Measurements from ENCODE around the gene PHF21A.

The PHF21A gene

DNA sequence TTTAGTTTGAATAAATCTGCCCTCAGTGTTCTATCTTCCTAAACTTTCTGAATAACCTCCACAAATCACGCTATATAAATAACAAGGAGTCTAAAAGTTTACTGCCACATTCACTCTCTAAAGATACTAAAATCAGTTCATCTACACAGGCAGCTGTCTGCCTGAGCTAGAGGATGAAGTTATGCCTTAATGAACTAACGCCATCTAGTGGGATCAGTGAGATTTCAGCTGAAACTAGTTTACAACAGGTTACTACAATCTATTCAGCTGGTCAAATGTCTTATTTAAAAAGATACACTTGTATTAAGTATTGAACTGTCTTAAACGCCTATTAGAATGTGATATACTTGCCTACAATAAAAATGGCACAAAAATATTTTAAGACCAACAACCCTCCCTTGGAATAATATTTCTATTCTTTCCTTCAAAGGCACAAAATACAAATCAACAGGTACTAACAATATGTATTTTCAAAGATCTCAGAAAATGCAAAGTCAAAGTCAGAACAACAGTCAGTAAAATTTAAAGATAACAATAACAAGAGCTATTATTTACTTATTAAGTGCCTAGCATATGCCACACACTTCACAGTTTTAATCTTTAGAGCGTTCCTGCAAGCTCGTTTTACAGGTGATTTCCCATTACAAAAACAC, 114.7 kb downstream of the PHF21A start:
- Histone ChIP-seq H3K36me3 (ENCODE audit: low read length) (no peaks in the 10 kb centered on the region), H3K4me3 (ENCODE audit: insufficient read depth, low read length, poor library complexity, severe bottlenecking) (no peak overlapping the region), H3K4me2 (ENCODE audit: low read depth, low read length, poor library complexity, severe bottlenecking) (no peak overlapping the region), H3K27me3 (ENCODE audit: low read length) (no peaks in the 10 kb centered on the region), H3F3A (ENCODE audit: insufficient read depth) (0 out of 2 replicates have a peak, but pooled peaks cover 3% of the 10 kb centered on the region), H3K79me2 (ENCODE audit: insufficient read depth, low read length) (no peaks in the 10 kb centered on the region), H4K20me1 (ENCODE audit: low read depth, low read length) (no peaks in the 10 kb centered on the region), H3K27ac (ENCODE audit: low read depth, low read length) (no peak overlapping the region), H3K9me3 (ENCODE audit: insufficient read depth, low read length) (no peaks in the 10 kb centered on the region), H3K9me2 (replicated peaks; ENCODE audit: insufficient read depth, low read length) (no peaks in the 10 kb centered on the region), H2AFZ (ENCODE audit: low read depth, low read length, severe bottlenecking) (no peak overlapping the region), H3K9ac (ENCODE audit: low read length) (no peak overlapping the region)
- TF ChIP-seq CTCF (IDR thresholded peaks at IDR 0.05; ENCODE audit: insufficient read depth, low read length, poor library complexity, severe bottlenecking) (peak; percentile 81), EZH2phosphoT487 (conservative IDR thresholded peaks at IDR 0.05; ENCODE audit: low read length) (no peak)

GRCh38 chr11:46003572-46003971, 117.7 kb downstream of the PHF21A start:
- no peaks in the 10 kb centered on the region for H3K9me3 ChIP-seq (ENCODE audit: insufficient read depth, low read length)
- H3K4me2 ChIP-seq (ENCODE audit: low read depth, low read length, poor library complexity, severe bottlenecking): no peak overlapping the region
- H3K27ac ChIP-seq (ENCODE audit: low read depth, low read length): no peak overlapping the region
- TF ChIP-seq CTCF (IDR thresholded peaks at IDR 0.05; ENCODE audit: insufficient read depth, low read length, poor library complexity, severe bottlenecking) (no peak), EZH2phosphoT487 (conservative IDR thresholded peaks at IDR 0.05; ENCODE audit: low read length) (no peak)
- no peak overlapping the region for H3K9ac ChIP-seq (ENCODE audit: low read length)
- no peaks in the 10 kb centered on the region for H3K36me3 ChIP-seq (ENCODE audit: low read length)
- no peaks in the 10 kb centered on the region for H3K27me3 ChIP-seq (ENCODE audit: low read length)
- no peaks in the 10 kb centered on the region for H3K79me2 ChIP-seq (ENCODE audit: insufficient read depth, low read length)
- H3K9me2 ChIP-seq (replicated peaks; ENCODE audit: insufficient read depth, low read length): no peaks in the 10 kb centered on the region
- no peaks in the 10 kb centered on the region for H4K20me1 ChIP-seq (ENCODE audit: low read depth, low read length)
- no peak overlapping the region for H2AFZ ChIP-seq (ENCODE audit: low read depth, low read length, severe bottlenecking)
- 0 out of 2 replicates have a peak, but pooled peaks cover 3% of the 10 kb centered on the region for H3F3A ChIP-seq (ENCODE audit: insufficient read depth)
- no peak overlapping the region for H3K4me3 ChIP-seq (ENCODE audit: insufficient read depth, low read length, poor library complexity, severe bottlenecking)

- no peaks in the 10 kb centered on the region for H4K20me1 ChIP-seq (ENCODE audit: low read depth, low read length)
- no peaks in the 10 kb centered on the region for H3K9me2 ChIP-seq (replicated peaks; ENCODE audit: insufficient read depth, low read length)
- 0 out of 2 replicates have a peak, but pooled peaks cover 3% of the 10 kb centered on the region for H3F3A ChIP-seq (ENCODE audit: insufficient read depth)
- TF ChIP-seq EZH2phosphoT487 (conservative IDR thresholded peaks at IDR 0.05; ENCODE audit: low read length) (no peak), CTCF (IDR thresholded peaks at IDR 0.05; ENCODE audit: insufficient read depth, low read length, poor library complexity, severe bottlenecking) (no peak)
- H3K4me3 ChIP-seq (ENCODE audit: insufficient read depth, low read length, poor library complexity, severe bottlenecking): no peak overlapping the region
- H3K9me3 ChIP-seq (ENCODE audit: insufficient read depth, low read length): no peaks in the 10 kb centered on the region
- no peak overlapping the region for H3K4me2 ChIP-seq (ENCODE audit: low read depth, low read length, poor library complexity, severe bottlenecking)
- H3K27me3 ChIP-seq (ENCODE audit: low read length): no peaks in the 10 kb centered on the region
- no peaks in the 10 kb centered on the region for H3K79me2 ChIP-seq (ENCODE audit: insufficient read depth, low read length)
- no peak overlapping the region for H3K27ac ChIP-seq (ENCODE audit: low read depth, low read length)
- no peaks in the 10 kb centered on the region for H3K36me3 ChIP-seq (ENCODE audit: low read length)
- H2AFZ ChIP-seq (ENCODE audit: low read depth, low read length, severe bottlenecking): no peak overlapping the region
- no peak overlapping the region for H3K9ac ChIP-seq (ENCODE audit: low read length)
These were observed 119.1 kb downstream of the PHF21A start for GRCh38 chr11:46002189-46002588.
